Suprapubic skin (tissue), 4 donors: ENCODE results near the gene BANP.
"Not testable (repeated sequence)": the region's sequence is repeated elsewhere in the genome, so short reads cannot be mapped to it uniquely, and the experiment has no call there.

ENCODE experiments used
- CTCF ChIP-seq, 2 donors: fragments of 200-600 bp in 1 of 2; fragments of 450-650 bp in 1 of 2; sonication (generic) in 1 of 2; IDR thresholded peaks; one replicate each; pipeline ENCODE4 v1.5.1; 2016 to 2019; ENCODE audit warnings: antibody characterized with exemption in 2 of 2, mild to moderate bottlenecking in 1 of 2, moderate library complexity in 1 of 2
- EP300 ChIP-seq: sonication (generic); formaldehyde crosslinking; IDR thresholded peaks from one replicate; pipeline ENCODE4 v1.6.1; 2017; ENCODE audit warnings: antibody characterized with exemption
- POLR2A ChIP-seq, 2 donors: fragments of 450-650 bp; IDR thresholded peaks; one replicate each; pipeline ENCODE4 v1.6.1; 2017; ENCODE audit warnings: antibody characterized with exemption in 2 of 2, mild to moderate bottlenecking in 2 of 2, moderate library complexity in 2 of 2
- POLR2AphosphoS5 ChIP-seq, 3 donors: sonication (generic); formaldehyde crosslinking; IDR thresholded peaks; one replicate each; pipeline ENCODE4 v1.6.1; 2017; ENCODE audit warnings: antibody characterized with exemption in 3 of 3

DNA sequence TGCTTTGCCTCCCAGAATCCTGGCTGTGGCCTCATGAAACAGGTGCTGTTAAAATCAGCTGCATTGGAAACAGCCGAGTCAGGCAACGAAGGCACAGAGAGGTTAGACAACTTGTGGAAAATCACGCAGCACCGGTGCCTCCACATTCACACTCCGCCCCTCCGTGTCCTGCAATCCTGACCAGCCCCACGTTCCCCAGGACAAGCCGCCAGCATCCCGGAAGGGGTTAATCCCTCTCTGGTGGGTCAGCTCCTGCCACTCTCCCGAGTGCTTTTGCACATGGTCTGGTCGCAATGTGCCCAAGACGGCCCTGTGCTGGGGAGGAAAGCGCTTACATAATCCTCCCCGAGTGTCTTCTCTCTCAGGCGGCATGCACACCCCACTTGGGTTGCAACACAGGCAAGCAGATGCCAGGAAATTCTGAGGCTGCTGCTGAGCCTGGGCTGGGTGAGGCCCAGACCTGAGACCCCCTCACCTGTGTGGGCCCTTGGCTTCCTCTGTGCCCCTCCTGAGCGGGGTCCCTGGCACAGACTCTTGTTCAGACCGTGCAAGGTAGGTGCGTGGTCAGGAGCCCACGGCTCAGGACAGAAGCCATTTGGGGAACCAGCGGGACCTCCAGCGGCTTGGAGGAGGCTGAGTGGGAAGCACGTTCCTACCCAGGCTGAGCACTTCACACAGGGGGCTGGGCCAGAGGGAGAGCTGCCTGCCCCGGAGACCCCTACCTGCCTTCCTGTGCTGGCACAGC lies 138.6 kb downstream of the BANP start:
- not testable (repeated sequence) for TF ChIP-seq CTCF (IDR thresholded peaks at IDR 0.05); EP300; POLR2AphosphoS5 (IDR thresholded peaks at IDR 0.05); POLR2A (IDR thresholded peaks at IDR 0.05)
